ENCODE results near the gene SLC26A8.
"Not testable (repeated sequence)": the region's sequence is repeated elsewhere in the genome, so short reads cannot be mapped to it uniquely, and the experiment has no call there.

DNA sequence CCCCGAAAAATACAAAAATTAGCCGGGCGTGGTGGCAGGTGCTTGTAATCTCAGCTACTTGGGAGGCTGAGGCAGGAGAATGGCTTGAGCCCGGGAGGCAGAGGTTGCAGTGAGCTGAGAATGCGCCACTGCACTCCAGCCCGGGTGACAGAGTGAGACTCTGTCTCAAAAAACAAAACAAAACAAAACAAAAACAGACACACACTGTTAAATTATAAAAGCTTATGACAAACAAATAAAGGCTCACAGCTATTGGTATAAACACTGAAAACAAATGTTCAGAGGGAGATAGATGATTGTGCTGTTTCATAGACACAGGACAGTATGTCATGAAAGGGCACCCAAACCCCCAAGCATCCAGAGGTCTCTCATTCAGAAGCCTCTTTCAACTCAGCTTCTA lies 107.5 kb downstream of the SLC26A8 start:
- TF ChIP-seq, protein P1, sequence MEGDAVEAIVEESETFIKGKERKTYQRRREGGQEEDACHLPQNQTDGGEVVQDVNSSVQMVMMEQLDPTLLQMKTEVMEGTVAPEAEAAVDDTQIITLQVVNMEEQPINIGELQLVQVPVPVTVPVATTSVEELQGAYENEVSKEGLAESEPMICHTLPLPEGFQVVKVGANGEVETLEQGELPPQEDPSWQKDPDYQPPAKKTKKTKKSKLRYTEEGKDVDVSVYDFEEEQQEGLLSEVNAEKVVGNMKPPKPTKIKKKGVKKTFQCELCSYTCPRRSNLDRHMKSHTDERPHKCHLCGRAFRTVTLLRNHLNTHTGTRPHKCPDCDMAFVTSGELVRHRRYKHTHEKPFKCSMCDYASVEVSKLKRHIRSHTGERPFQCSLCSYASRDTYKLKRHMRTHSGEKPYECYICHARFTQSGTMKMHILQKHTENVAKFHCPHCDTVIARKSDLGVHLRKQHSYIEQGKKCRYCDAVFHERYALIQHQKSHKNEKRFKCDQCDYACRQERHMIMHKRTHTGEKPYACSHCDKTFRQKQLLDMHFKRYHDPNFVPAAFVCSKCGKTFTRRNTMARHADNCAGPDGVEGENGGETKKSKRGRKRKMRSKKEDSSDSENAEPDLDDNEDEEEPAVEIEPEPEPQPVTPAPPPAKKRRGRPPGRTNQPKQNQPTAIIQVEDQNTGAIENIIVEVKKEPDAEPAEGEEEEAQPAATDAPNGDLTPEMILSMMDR (conservative IDR thresholded peaks at IDR 0.05) = not testable (repeated sequence)
- TF ChIP-seq ZFX (IDR thresholded peaks at IDR 0.05) = not testable (repeated sequence)
